HG03108 (cell line): ENCODE measurements around the gene B3GALNT2.
A peak's percentile ranks its signal among the peaks of the same experiment; 100 is the strongest.
"Not testable (repeated sequence)": the region's sequence is repeated elsewhere in the genome, so short reads cannot be mapped to it uniquely, and the experiment has no call there.

ENCODE experiments used
- ATAC-seq: cut with Tn5 transposase; IDR thresholded peaks from one replicate; pipeline ENCODE4 v1.9.1; 2021; ENCODE audit warnings: moderate library complexity; ENCODE audit not compliant: unreplicated experiment

The B3GALNT2 gene

DNA sequence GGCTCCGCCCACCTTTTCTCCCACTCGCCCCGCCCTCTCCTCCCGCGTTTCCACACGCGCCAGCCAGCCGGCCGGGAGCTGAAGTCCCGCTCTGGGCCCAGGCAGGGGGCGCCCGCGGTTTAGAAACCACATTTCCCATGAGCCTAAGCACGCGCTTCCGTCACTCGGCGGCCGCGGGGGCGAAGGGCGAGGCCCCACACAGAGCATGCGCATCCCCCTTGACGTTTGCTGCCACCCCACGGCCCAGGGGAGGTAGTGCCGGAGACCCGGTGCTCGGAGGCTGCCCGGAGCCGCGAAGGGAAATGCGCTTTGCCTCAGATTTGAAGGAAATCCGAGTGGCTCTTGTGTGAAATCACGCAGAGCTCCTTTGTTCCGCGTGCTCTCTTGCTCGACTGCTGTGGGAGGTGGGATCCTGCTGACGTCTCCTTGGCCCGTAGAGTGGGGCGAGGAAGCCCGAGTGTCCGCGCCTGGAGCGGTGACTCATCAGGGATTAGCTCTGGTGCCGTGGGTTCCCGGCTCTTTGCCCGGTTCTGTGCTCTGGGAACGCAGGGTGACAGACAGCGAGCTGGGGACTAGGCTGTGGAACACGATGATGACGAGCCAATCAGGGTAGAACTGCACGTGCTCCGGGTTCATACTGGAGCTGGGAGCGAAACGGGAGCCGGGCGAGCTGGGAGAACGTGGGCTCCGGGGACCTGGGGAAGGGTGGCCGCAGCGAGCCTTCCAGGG lies 406 bp upstream of the B3GALNT2 start:
- ATAC-seq, result peak; percentile 80

GRCh38 chr1:235503403-235504121 lies 690 bp downstream of the B3GALNT2 start:
- peak; percentile 5 for ATAC-seq

GRCh38 chr1:235502601-235503402 lies 1.4 kb downstream of the B3GALNT2 start:
- no peak for ATAC-seq

- ATAC-seq, result no peak
Measured at GRCh38 chr1:235500971-235501540, 3.2 kb downstream of the B3GALNT2 start.

- no peak for ATAC-seq
Measured at GRCh38 chr1:235495551-235495950, 8.7 kb downstream of the B3GALNT2 start.

DNA sequence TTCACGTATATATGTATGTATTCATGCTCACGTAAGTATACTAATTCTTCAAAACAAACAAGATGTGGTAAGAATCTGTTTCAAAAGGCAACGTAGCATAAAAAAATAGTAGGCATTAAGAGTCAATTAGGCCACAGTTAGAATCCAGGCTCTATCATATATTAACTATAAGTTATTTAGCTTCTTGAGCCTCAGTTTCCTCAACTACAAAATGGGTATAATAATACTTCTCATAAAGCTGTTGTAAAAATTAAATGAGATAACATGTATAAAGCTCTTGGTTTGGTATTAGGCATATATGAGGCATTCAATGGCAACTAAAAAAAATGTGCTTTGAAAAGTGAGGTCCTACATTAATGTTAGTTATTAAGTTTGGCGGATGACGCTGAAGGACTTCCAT lies 9.2 kb downstream of the B3GALNT2 start:
- no peak for ATAC-seq

- no peak for ATAC-seq
Measured at GRCh38 chr1:235494531-235494930, 9.7 kb downstream of the B3GALNT2 start.

DNA sequence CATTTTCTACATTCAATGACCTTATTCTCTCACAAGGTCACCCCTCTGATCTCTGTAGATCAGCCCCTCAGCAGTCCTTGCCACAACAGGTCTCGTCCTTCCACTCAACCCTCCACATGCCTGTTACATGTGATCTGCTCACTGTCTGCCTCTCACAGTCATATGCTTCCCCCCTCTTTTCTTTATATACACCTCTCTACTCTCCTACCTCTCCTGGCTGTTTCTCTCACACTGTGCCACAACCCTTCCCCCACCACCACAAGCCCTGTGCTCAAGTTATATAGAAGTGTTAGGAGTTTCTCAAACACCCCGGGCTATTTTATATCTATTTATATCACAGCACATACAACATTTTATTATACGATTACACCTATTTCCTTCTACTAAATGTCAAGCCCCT lies 12.6 kb downstream of the B3GALNT2 start:
- ATAC-seq, result no peak

GRCh38 chr1:235486321-235486720 lies 17.9 kb downstream of the B3GALNT2 start:
- ATAC-seq, result no peak

- ATAC-seq, result no peak
Measured at GRCh38 chr1:235485558-235485957, 18.7 kb downstream of the B3GALNT2 start.

- no peak for ATAC-seq
Measured at GRCh38 chr1:235483090-235483489, 21.2 kb downstream of the B3GALNT2 start.

DNA sequence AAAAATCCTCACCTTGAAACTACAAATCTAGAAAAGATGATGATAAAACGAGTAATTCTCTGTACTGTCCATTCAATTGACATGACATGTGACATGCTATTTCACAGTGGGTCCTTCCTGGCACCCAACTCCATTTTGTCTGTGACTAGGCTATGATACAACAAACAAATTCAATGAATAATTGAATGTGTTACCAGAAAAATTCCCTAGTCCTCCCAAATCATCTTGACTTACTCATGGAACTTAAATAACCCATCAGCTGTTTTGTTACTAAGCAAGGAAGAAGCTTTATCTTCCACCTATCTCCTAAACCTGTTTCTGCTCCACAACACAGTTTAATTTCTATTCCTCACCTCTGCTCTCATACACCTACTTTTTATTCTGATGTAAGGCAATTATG lies 30.4 kb downstream of the B3GALNT2 start:
- no peak for ATAC-seq

DNA sequence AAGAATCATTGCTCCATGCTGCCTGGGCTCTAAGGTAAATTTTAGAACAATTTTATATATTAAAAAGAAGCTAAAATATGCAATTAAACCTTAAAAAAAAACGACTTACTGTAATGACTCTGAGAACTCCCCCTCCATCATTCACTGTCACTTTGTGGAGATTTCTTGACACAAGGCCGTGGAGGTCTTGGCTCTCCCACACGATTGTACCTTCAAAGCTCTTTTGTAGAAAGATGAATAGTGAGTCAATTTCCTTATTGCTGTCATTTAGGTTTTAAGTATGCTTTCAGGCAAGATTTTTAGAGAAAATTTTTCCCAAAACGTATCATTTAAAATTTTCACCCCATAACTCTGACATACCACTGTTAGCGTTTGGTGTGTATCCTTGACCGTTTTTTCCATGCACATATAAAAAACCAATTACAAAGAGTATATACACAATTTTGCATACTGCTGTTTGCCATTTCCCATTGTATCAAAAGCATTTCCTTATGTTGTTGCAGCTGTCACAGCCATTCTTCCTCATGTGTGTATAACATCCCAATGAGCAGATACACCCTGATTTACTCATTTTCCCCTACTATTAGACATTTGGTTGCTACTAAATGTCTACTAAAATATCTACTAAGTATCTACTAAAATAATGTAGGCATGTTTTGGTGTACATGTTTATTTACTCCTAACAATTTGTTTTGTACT lies 33.4 kb downstream of the B3GALNT2 start:
- ATAC-seq, result no peak

DNA sequence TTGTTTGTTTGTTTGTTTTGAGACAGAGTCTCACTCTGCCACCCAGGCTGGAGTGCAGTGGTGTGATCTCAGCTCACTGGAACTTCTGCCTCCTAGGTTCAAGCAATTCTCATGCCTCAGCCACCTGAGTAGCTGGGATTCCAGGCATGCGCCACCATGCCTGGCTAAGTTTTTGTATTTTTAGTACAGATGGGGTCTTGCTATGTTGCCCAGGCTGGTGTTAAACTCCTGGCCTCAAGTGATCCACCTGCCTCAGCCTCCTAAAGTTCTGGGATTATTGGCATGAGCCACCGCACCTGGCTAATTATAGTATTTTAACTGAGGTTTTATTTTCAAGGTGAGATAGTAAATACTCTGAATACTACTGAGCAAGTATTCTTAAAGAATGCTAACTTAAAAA lies 34.4 kb downstream of the B3GALNT2 start:
- not testable (repeated sequence) for ATAC-seq

GRCh38 chr1:235468970-235469369 lies 35.3 kb downstream of the B3GALNT2 start:
- no peak for ATAC-seq

- ATAC-seq, result no peak
Measured at GRCh38 chr1:235468004-235468403, 36.2 kb downstream of the B3GALNT2 start.

DNA sequence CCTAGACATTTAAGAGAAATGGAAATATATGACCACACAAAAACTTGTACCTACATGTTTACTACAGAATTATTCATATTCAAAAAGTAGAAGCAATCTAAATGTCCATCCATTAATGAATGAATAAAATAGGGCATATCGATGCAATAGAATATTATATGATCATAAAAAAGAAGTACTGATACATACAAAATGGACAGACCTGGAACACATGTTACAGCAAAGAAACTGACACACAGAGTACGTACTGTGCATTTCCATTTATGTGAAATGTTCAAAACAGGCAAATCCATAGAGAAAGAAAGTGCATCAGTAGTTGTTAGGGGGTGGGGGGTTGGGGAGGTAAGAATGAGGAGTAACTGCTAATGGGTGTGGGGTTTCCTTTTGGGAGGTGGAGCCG lies 39.2 kb downstream of the B3GALNT2 start:
- no peak for ATAC-seq

DNA sequence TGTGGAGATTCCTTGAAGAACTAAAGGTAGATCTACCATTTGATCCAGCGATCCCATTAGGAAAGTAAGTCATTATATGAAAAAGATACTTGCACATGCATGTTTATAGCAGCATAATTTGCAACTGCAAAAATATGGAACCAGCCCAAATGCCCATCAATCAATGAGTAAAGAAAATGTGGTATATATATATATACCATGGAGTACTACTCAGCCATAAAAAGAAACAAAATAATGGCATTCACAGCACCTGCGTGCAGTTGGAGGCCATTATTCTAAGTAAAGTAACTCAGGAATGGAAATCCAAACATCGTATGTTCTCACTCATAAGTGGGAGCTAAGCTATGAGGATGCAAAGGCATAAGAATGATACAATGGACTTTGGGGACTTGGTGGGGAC lies 41.4 kb downstream of the B3GALNT2 start:
- not testable (repeated sequence) for ATAC-seq

DNA sequence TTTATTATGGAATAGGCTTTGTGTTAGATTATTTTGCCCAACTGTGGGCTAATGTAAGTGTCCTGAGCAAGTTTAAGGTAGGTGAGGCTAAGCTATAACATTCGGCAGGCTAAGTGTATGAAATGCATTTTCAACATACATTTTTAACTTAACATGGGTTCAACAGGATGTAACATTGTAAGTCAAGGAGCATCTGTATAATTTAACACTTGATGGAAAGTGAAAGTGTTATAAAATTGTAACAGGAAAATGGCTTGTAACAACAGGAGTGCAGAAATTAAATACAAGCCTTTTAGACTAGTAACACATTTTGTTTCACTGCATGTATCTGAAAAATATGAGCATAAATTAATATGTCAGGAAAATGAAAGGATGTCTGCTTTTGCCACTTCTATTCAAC lies 42.3 kb downstream of the B3GALNT2 start:
- no peak for ATAC-seq

GRCh38 chr1:235460770-235461169 lies 43.5 kb downstream of the B3GALNT2 start:
- no peak for ATAC-seq

- ATAC-seq, result not testable (repeated sequence)
Measured at GRCh38 chr1:235457856-235458255, 46.4 kb downstream of the B3GALNT2 start.
